Neural progenitor cell (in vitro differentiated cells): Measurements from ENCODE around the gene IQCE. TPM values are rescaled to one million over a fixed set of nuclear protein-coding genes. Genes with fewer than 3 reads are reported as not detected.

ENCODE experiments used
- DNase-seq: peaks from one replicate; pipeline ENCODE4 v3.0.0-alpha.2; 2016; ENCODE audit warnings: low spot score
- H2AFZ ChIP-seq: fragments of 200-600 bp; sonication (generic); replicated peaks from 2 replicates; pipeline ENCODE4 v1.6.1; 2016; ENCODE audit warnings: antibody characterized with exemption
- H3F3A ChIP-seq: fragments of 200-600 bp; sonication (generic); 2 replicates; pipeline ENCODE4 v1.6.1; 2016; ENCODE audit warnings: antibody characterized with exemption, low read depth
- H3K27ac ChIP-seq: fragments of 200-600 bp; sonication (generic); 2 replicates; pipeline ENCODE4 v1.5.1; 2016; ENCODE audit warnings: mild to moderate bottlenecking
- H3K27me3 ChIP-seq: fragments of 200-600 bp; sonication (generic); 2 replicates; pipeline ENCODE4 v1.6.1; 2016; ENCODE audit warnings: mild to moderate bottlenecking, moderate library complexity
- H3K36me3 ChIP-seq: fragments of 200-600 bp; sonication (generic); 2 replicates; pipeline ENCODE4 v1.5.1; 2016
- H3K4me1 ChIP-seq: fragments of 200-600 bp; sonication (generic); 2 replicates; pipeline ENCODE4 v1.6.1; 2016; ENCODE audit warnings: mixed run types
- H3K4me2 ChIP-seq: fragments of 200-600 bp; sonication (generic); 2 replicates; pipeline ENCODE4 v1.6.1; 2016
- H3K4me3 ChIP-seq: fragments of 200-600 bp; sonication (generic); 2 replicates; pipeline ENCODE4 v1.5.1; 2016
- H3K79me2 ChIP-seq: fragments of 200-600 bp; sonication (generic); 2 replicates; pipeline ENCODE4 v1.6.1; 2016; ENCODE audit warnings: low read depth
- H3K9ac ChIP-seq: fragments of 200-600 bp; sonication (generic); 2 replicates; pipeline ENCODE4 v1.6.1; 2016
- H3K9me3 ChIP-seq: fragments of 200-600 bp; sonication (generic); 2 replicates; pipeline ENCODE4 v1.5.1; 2016; ENCODE audit warnings: low read depth
- H4K20me1 ChIP-seq: fragments of 200-600 bp; sonication (generic); 2 replicates; pipeline ENCODE4 v1.6.1; 2016; ENCODE audit warnings: low read depth
- H3K27ac Mint-ChIP-seq: 3 replicates; pipeline ENCODE4 v1.8.0; 2021; ENCODE audit warnings: mixed read lengths
- H3K27me3 Mint-ChIP-seq: 2 replicates; pipeline ENCODE4 v1.8.0; 2022; ENCODE audit warnings: low read depth, mild to moderate bottlenecking, inconsistent platforms, moderate library complexity, mixed read lengths; ENCODE audit not compliant: insufficient read depth
- H3K36me3 Mint-ChIP-seq: 3 replicates; pipeline ENCODE4 v1.8.0; 2021; ENCODE audit warnings: mixed read lengths
- H3K4me1 Mint-ChIP-seq: 3 replicates; pipeline ENCODE4 v1.8.0; 2021; ENCODE audit warnings: mixed read lengths
- H3K4me3 Mint-ChIP-seq: 3 replicates; pipeline ENCODE4 v1.8.0; 2021; ENCODE audit warnings: mild to moderate bottlenecking, moderate library complexity, mixed read lengths
- H3K9me3 Mint-ChIP-seq: 3 replicates; pipeline ENCODE4 v1.8.0; 2020; ENCODE audit warnings: mixed read lengths
- EZH2 ChIP-seq: fragments of 200-600 bp; sonication (generic); IDR thresholded peaks from 2 replicates; pipeline ENCODE4 v1.6.1; 2017; ENCODE audit warnings: antibody characterized with exemption, mild to moderate bottlenecking, moderate library complexity
- EZH2phosphoT487 ChIP-seq: fragments of 200-600 bp; sonication (generic); IDR thresholded peaks from 2 replicates; pipeline ENCODE4 v1.6.1; 2017; ENCODE audit warnings: antibody characterized with exemption
- total RNA-seq: library from RNA; depleted of rRNA; stranded (reverse); fragments of >200 nt; gene quantifications from 2 replicates; pipeline ENCODE4 v1.2.3, GENCODE V29; 2015; ENCODE audit warnings: low replicate concordance
- TF ChIP-seq, protein P1 (sequence below): fragments of 200-600 bp; sonication (generic); IDR thresholded peaks from 2 replicates; pipeline ENCODE4 v1.5.1; 2017; ENCODE audit warnings: antibody characterized with exemption, mild to moderate bottlenecking

The IQCE gene
- total RNA-seq, 1 donor from 2014 or later: 4.6 TPM

- peaks cover 75% of the 10 kb centered on the region for H4K20me1 ChIP-seq
- peaks cover 9% of the 10 kb centered on the region for H3K4me1 ChIP-seq
- no peak for DNase-seq
- no peaks in the 10 kb centered on the region for H3K27me3 ChIP-seq
- Mint-ChIP-seq H3K9me3 (no peaks in the 10 kb centered on the region), H3K4me1 (peaks cover 30% of the 10 kb centered on the region), H3K4me3 (peak overlapping the region; percentile 94), H3K27ac (no peak overlapping the region), H3K27me3 (peaks cover 2% of the 10 kb centered on the region), H3K36me3 (no peaks in the 10 kb centered on the region)
- H3K9ac ChIP-seq: no peak overlapping the region
- peaks cover 20% of the 10 kb centered on the region for H3F3A ChIP-seq
- H3K27ac ChIP-seq: peak overlapping the region; percentile 32
- peak overlapping the region; percentile 97 for H3K4me3 ChIP-seq
- no peaks in the 10 kb centered on the region for H3K9me3 ChIP-seq
- peaks cover 76% of the 10 kb centered on the region for H3K79me2 ChIP-seq
- H2AFZ ChIP-seq: no peak overlapping the region
- H3K36me3 ChIP-seq: no peaks in the 10 kb centered on the region
- TF ChIP-seq, protein P1, sequence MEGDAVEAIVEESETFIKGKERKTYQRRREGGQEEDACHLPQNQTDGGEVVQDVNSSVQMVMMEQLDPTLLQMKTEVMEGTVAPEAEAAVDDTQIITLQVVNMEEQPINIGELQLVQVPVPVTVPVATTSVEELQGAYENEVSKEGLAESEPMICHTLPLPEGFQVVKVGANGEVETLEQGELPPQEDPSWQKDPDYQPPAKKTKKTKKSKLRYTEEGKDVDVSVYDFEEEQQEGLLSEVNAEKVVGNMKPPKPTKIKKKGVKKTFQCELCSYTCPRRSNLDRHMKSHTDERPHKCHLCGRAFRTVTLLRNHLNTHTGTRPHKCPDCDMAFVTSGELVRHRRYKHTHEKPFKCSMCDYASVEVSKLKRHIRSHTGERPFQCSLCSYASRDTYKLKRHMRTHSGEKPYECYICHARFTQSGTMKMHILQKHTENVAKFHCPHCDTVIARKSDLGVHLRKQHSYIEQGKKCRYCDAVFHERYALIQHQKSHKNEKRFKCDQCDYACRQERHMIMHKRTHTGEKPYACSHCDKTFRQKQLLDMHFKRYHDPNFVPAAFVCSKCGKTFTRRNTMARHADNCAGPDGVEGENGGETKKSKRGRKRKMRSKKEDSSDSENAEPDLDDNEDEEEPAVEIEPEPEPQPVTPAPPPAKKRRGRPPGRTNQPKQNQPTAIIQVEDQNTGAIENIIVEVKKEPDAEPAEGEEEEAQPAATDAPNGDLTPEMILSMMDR: no peak
- TF ChIP-seq EZH2phosphoT487 (no peak), EZH2 (no peak)
- H3K4me2 ChIP-seq: peak overlapping the region; percentile 94
These were observed 75.7 kb downstream of the IQCE start for GRCh38 chr7:2634267-2635145.

- no peaks in the 10 kb centered on the region for H3K9me3 ChIP-seq
- H3K4me2 ChIP-seq: no peak overlapping the region
- DNase-seq: no peak
- H3K4me1 ChIP-seq: peaks cover 9% of the 10 kb centered on the region
- no peaks in the 10 kb centered on the region for H3K36me3 Mint-ChIP-seq
- H2AFZ ChIP-seq: no peak overlapping the region
- no peak overlapping the region for H3K4me3 ChIP-seq
- H3K27me3 Mint-ChIP-seq: peaks cover 2% of the 10 kb centered on the region
- H3K36me3 ChIP-seq: no peaks in the 10 kb centered on the region
- H3K27ac ChIP-seq: no peak overlapping the region
- H3K9ac ChIP-seq: no peak overlapping the region
- H3K4me1 Mint-ChIP-seq: peaks cover 27% of the 10 kb centered on the region
- H3K4me3 Mint-ChIP-seq: peak overlapping the region; percentile 77
- TF ChIP-seq EZH2phosphoT487: no peak
- H3K27ac Mint-ChIP-seq: no peak overlapping the region
- H3F3A ChIP-seq: peaks cover 18% of the 10 kb centered on the region
- peaks cover 83% of the 10 kb centered on the region for H3K79me2 ChIP-seq
- no peaks in the 10 kb centered on the region for H3K27me3 ChIP-seq
- no peaks in the 10 kb centered on the region for H3K9me3 Mint-ChIP-seq
- peaks cover 82% of the 10 kb centered on the region for H4K20me1 ChIP-seq
These were observed 76.4 kb downstream of the IQCE start for GRCh38 chr7:2635148-2635668.

DNA sequence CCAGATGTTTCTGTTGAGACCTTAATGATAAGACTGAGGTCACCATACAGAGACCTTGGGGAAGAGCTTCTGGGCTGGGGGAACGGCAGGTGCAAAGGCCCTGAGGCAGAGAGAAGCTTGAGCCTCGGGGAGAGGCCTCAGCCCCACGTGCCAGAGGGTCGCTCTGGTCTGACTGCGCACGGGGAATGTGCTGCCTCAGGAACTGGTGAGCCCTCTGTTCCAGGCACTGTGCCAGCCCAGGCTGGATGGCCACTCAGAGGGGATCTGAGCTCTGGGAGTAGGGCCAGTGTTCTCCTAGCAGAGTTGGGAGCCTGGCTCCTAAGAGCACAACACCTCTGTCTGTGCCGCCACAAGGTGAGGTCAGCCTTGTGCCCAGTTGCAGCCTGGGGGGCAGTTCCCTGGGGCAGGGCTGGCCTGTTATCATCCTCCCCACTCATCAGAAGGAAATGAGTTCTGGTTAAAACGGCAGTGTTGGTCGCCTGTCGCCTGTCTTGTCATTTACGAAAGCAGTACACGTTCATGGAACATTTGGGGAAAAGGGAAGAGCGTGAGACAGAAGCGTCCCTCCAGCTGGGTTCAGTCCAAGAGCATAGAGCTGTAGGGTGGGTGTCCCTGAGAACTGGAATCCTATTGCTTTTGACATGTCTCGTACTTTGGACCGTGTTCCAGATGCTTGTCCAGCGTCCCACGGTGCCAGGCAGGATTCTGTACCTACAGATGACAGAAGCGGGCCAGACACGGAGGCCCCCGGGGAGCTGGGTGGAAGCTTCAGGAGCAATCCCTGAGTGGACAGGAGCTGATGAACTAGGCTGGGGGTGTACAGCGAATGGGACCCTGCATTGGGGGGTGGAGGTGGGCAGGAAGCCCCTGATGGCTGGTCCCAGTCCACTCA is 77.3 kb downstream of the IQCE start:
- no peaks in the 10 kb centered on the region for H3K36me3 Mint-ChIP-seq
- no peak overlapping the region for H2AFZ ChIP-seq
- no peaks in the 10 kb centered on the region for H3K27me3 ChIP-seq
- DNase-seq: no peak
- no peak overlapping the region for H3K4me3 ChIP-seq
- H3K36me3 ChIP-seq: no peaks in the 10 kb centered on the region
- peaks cover 86% of the 10 kb centered on the region for H3K79me2 ChIP-seq
- peaks cover 15% of the 10 kb centered on the region for H3F3A ChIP-seq
- no peaks in the 10 kb centered on the region for H3K9me3 Mint-ChIP-seq
- H3K4me1 ChIP-seq: peaks cover 14% of the 10 kb centered on the region
- peaks cover 2% of the 10 kb centered on the region for H3K27me3 Mint-ChIP-seq
- no peak overlapping the region for H3K27ac ChIP-seq
- H3K4me1 Mint-ChIP-seq: peaks cover 31% of the 10 kb centered on the region
- peaks cover 91% of the 10 kb centered on the region for H4K20me1 ChIP-seq
- H3K9ac ChIP-seq: no peak overlapping the region
- peak overlapping the region; percentile 0 for H3K27ac Mint-ChIP-seq
- no peaks in the 10 kb centered on the region for H3K9me3 ChIP-seq
- H3K4me3 Mint-ChIP-seq: peak overlapping the region; percentile 70
- no peak overlapping the region for H3K4me2 ChIP-seq
- TF ChIP-seq EZH2: no peak
- TF ChIP-seq, protein P1: no peak
- TF ChIP-seq EZH2phosphoT487: no peak
